NCI-H526 (cell line): ENCODE measurements around the gene HOXA6.
A peak's percentile ranks its signal among the peaks of the same experiment; 100 is the strongest.

Experiments
- DNase-seq, 2 experiments: peaks; one replicate each; lab custom pipeline; 2025; lab: John Stamatoyannopoulos, UW

HOXA6 gene

DNA sequence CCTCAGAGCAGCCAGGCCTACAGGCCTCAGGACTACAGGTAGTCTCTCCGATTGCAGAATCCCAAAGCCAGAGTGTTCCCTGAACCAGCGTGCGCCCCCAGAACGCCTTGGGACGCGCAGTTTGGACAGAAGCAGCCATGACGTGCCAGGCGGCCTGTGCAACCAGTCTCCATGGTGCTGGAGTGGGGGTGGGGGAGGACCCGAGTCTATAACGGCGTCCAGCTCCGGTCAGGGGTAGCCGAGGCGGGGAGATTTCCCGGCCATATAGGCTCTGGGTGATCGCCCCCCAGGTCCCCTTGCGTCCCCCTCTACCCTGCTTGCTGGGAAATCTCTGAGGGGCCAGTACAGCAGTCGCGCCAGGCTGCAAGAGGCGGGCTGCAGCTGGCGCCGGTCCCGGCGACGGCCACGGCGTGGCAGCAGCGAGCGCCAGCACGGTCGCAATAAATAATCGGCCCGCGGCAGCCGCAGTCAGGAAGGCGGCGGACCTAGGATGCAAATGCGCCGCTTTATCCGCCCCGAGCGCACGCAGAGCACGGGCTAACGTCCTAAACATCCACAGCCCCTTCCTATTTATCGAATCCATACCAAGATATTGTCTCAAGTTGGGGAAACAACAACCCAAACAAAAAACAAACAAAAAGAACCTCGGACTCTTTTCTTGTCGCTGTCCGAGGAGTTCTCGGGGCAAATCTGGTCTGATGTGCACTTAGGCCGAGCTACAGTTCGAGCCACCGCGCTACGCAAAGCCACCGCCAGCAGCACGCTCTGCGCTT is 3.2 kb upstream of the HOXA6 start:
- DNase-seq: peak in 1 of 2 experiments; percentile 94

DNA sequence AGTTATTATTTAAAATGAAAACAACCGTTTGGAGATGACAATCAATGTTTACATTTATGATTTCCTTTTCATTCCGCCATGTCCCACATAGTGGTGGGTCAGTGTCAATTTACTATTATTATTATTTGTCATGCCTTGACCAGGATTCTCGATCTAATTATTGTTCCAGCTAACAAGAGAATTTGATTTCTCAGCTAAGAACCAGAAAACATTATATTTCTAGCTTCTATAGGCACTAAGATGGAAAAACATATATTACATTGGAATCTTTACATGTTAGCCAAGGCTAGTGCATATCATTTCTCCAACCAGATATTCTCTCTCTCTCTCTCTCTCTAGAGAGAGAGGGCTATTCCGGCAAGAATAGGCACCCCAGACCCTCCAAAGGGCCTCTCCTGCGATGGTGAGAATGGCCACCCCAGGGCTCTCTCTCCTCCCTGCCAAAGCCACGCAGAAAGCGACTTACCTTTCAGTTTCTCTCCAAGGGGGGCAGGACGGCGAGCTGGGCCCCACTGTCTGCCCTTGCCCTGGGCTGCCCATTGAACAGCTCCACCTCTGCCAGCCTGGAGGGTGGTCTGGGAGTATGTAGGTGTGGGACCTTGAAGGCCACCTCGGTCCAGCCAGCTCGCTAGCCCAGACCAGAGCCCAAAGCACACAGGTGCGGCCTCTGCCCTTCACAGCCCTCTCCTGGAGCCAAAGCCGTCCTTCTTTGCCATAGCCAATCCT is 2.4 kb upstream of the HOXA6 start:
- DNase-seq: peak in 1 of 2 experiments; percentile 63

DNA sequence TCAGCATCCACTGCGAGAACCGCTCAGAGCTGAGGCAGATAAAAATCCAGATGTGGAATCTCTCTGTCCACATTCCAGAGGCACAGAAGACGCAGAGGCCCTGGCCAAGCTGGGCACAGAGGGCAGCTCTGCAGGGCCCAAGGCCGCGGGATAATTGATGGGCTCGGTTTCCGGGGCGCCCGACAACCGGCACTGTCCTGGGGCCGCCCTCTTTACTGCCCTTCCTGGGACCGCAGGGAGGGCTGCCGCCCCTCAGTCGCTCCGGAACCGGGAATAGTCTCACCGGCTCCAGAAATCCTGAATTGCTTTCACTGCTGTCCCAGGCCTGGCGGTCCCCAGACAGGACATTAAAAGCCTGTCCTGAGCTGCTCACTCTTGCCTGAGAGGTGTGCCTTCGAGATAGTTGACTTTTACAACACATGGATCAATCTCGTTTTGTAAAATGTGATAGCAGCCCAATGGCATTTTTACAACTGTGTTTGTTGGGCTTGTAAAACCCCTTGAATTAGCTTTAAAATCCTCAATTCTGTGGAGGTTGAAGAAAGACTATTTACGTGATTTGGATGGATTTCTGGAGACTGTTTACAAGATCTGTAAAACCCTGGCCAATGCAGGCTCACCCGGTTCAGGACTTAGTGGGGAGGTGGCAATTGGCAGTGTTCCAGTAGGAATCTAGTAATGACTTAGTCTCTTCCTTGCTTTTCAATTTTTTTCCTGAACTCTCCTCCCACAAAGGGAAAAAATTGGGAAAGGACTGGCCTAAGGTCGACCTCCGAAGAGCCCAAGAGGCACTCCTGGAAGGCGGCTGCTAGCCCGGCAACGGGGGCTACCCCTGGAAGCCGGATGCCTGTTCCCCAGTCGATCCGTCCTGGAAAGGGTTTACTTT is 1.4 kb upstream of the HOXA6 start:
- DNase-seq: peak in 1 of 2 experiments; percentile 49

DNA sequence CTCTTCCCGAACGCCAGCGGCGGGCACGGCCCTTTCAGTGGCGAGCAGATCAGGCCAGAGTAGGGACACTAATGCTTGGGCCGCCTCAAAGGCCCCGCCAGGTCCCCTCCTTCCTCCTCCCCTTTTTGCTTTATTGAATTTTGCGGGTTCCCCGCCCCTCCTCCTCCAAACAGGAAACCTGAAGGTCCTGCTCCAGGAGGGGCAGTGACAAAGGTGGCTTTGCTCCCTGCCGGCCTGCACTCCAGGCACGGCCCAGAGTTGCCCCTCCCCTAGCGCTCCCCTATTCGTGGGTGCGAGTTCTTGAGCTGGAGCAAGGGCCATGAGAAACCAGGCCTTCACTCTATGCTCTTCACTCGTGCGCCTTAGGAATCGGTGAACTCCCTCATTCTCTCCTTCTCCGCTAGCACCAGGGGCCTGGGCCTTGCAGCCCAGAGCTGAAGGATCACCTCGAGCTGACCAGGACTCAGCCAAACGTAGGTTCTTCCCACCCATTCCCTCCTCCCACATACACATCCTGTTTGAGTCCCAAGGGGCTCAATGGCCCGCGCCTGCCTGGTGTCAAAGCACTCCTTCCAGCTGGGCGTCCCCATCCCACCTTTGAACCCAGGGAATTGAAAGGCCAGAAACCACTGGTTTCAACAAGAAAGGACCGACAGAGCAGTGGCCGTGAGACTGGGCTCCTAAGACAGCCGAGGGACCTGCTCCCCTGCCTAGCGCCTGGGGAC is 619 bp upstream of the HOXA6 start:
- no peak for DNase-seq

DNA sequence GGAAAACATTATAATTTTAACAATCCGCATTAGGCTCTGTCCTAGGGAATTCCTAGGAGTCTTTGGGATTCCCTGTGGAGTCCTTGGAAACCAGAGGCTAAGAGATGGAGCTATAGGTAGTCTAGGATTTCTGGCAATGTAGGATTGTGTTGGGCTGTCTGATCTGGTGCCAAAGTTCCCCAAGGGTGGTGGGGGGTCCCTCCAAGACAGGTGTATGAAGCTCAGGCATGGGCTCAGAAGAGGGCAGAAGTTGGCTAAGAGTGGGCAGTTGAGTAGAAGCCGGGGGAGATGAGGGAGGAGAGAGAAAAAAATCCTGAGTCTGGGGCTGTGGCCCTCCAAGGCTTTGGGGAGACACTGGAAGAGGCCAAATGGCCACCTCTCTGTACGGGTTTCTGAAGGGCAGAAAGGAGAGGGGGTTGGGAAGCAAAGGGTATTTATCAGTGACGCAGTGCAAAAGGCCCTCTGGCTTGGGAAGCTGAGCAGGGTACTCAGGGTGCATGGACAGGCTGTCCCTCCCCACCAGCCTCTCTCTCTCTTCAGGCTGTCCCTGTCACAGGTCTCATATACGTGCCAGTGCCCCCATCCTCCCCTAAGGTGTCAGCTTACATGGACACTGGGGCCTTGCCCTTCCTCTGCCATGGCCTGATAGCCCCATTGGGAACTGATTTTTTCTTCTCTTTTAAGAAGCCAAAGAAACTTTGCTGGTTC is 929 bp downstream of the HOXA6 start:
- DNase-seq: no peak

DNA sequence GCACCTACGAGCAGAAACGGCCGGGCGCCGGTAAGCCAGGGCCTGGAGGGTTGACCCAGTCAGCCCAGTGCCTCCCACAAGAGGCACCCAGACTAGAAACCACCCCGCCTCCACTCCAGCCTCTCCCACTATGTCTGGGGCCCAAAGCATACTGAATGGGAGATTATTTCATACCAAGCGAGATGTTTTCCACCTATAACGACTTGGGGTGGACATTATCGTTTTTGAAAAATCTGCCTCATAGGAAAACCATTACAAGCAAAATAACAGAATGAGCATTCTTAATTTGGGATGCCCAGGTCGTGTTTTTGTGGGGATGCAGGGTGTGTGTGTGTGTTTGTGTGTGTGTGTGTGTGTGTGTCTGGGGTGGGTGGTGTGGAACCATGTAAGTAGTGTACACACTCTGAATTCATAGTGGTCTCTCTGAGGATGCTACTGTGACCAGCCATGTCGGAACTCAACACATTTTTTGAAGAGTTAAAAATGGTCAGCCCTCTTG is 1.6 kb downstream of the HOXA6 start:
- DNase-seq: no peak

DNA sequence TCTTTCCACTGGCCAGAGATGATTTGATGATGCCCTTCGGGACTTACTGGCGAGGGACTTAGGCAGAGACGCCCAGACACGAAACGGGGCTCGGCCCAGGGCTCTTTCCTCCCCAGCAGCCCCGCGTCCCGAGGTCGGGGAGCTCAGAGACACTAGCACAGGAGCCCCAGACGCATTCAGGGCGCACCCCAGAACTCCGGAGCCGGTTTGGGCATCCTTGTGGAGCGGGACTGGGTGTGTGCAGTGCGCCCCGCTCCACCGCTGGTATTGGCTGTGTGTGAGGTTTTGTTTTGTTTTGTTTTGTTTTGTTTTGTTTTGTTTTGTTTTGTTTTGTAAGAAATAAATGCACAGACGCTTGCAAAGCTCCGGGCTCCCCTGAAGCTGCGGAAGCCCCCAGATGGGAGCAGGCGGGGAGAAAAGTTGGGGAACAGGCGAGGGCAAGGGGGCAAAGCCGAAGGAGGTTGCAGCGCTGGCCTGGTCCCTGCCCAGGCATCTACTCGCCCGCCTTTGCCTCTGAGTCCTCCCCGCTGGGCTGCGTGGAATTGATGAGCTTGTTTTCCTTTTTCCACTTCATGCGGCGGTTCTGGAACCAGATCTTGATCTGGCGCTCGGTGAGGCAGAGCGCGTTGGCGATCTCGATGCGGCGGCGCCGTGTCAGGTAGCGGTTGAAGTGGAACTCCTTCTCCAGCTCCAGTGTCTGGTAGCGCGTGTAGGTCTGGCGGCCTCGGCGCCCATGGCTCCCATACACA is 2.2 kb downstream of the HOXA6 start:
- no peak for DNase-seq

DNA sequence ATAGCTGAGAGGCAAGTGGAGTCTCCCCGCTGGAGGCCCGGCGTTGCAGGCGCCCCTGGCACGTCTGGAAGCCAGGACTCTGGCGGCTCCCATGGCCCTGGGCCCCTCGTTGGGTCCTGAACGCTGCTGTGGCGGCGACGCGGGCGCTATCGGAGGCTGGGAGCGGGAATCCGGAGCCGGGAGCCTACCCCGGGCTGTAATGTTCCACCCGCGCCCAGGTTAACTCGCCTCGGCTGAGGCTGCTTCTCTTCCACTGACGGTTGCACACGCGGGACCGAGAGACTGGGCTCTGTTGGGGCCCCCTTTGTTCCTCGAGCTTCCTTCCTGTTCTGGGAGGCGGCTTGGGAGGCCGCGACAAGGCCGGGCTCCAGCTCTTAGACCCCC is 2.8 kb downstream of the HOXA6 start:
- no peak for DNase-seq

DNA sequence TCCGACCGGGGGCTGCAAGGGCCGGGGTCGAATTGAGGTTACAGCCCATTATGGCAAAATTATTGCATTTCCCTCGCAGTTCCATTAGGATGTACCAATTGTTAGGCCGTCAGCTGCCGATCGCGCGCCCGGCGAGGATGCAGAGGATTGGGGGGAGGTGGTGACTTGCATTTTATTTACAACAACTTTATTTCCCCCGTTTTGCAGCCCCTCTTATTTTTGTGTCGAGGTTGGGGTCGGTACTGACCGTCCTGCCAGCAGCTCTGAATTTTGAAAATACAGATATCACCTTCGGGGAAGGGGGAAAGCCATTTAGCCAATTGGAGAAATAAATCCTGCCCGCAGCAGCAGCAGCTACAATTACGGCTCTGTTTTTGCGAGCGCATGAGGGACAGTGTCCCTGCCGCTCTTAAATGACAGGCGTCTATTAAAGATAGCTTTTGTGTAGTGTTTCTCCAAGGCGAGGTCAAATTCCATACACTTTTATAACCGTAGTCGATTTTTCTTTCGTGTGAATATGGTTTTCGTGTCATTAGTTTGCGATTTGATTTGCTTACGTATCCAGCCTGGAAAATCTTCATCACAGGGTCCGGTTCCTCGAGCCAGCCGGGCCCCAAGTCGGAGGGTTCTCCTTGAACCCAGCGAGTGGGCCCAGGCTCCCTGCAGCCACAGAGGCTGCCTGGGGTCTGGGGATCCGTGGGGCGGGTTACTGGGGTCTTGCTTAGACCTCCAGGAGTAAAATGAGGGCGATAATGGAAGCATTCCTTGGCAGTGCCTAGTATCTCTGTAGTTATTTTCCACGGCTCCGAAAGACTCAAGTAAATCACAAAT is 3.4 kb downstream of the HOXA6 start:
- DNase-seq: no peak

DNA sequence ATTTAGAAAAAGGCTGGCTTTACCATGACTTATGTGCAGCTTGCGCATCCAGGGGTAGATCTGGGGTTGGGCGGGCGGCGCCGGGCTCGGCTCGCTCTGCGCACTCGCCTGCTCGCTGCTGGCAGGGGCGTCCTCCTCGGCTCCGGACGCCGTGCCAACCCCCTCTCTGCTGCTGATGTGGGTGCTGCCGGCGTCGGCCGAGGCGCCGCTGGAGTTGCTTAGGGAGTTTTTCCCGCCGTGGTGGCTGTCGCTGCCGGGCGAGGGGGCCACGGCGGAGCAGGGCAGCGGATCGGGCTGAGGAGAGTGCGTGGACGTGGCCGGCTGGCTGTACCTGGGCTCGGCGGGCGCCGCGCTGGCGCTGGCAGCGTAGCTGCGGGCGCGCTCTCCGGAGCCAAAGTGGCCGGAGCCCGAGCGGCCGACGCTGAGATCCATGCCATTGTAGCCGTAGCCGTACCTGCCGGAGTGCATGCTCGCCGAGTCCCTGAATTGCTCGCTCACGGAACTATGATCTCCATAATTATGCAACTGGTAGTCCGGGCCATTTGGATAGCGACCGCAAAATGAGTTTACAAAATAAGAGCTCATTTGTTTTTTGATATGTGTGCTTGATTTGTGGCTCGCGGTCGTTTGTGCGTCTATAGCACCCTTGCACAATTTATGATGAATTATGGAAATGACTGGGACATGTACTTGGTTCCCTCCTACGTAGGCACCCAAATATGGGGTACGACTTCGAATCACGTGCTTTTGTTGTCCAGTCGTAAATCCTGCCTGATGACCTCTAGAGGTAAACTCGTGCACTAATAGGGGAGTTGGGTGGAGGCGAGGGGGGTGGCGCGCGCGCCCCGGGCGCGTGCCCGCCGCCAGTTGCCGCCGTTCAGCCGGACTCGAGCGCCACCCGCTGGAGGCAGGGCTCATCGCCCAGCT is 4.3 kb downstream of the HOXA6 start, which contains the start of gene HOXA5:
Gene HOXA5 (minus strand): TSS at position 659 of the 927 bp plus-strand sequence. CDS start 74 bp downstream, at position 585.
- DNase-seq: peak; percentile 97 to 99

DNA sequence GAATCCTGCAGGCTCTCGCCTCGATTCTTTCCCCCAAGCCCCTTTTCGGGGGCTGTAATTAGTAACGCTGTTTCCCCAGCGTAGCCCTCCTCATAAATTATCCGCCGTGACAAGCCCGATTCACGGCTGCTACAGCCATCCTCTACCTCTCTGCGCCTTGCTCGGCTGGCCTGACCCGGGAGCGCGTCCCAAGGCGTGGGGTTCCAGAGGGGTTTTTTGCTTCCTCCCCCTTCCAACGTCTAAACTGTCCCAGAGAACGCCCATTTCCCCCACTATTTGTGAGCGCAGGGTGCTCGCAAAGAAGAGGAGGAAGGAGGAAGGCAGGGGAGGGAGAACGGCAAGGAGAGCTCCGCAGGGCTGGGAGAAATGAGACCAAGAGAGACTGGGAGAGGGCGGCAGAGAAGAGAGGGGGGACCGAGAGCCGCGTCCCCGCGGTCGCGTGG is 5.0 kb downstream of the HOXA6 start:
- DNase-seq: peak in 1 of 2 experiments; percentile 57

DNA sequence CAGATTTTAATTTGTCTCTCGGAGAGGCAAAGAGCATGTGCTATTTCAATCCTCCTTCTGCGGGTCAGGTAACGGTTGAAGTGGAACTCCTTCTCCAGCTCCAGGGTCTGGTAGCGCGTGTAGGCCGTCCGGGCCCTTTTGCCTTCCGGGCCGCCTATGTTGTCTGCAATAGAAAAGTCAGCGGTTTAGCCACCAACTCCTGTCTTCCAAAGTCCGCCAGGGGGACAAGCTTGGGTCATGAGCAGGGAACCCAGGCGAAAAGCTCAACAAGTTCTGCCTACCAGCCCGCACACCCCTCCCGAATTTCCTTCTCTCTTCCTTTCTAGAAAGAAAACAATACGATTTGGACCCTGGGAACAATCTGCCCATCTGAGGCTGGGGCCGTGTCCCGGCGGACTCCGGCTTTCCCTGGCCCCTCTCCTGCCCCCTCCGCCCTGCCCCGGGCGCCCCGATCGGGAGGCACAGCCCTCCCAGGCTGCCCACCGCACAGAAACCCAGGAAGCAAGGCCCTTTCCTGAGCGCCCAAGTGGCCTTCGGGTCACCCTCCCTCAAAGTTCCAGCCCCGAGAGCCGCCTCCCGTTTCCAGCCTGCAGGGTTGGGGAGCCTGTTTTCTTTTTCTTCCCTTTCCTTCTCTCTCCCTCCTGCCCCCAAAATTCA is 5.5 kb downstream of the HOXA6 start:
- DNase-seq: no peak

DNA sequence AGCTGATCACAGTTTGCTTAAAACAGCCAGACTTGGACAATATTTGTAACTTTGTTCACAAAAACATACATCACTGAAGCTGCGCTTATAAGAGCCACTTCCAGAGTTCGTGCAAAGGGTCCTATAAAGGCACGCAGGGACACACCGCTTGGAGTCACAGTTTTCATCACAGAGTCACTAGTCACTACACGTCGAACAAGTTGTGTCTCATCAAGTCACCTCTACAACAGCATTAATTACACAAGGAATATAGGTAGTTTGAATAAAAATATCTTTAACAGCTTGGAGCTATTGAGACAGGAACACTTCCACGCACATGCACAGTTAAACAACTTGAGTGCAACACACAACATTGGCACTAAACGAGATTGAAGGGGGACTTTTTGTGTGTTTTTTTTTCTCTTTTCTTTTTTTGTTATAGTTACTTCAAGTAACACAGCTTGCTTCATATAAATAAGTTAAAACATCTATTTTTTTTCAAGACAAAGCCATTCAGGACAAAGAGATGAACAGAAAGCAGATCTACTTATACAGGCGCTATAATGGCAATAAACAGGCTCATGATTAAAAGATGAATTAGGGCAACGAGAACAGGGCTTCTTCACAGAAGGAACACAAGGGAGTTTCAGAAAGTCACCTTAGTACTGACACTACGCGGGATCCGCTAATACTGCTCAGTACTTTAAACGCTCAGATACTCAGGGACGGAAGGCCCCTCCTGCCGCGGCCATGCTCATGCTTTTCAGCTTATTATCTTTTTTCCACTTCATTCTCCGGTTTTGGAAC is 6.2 kb downstream of the HOXA6 start:
- DNase-seq: no peak

DNA sequence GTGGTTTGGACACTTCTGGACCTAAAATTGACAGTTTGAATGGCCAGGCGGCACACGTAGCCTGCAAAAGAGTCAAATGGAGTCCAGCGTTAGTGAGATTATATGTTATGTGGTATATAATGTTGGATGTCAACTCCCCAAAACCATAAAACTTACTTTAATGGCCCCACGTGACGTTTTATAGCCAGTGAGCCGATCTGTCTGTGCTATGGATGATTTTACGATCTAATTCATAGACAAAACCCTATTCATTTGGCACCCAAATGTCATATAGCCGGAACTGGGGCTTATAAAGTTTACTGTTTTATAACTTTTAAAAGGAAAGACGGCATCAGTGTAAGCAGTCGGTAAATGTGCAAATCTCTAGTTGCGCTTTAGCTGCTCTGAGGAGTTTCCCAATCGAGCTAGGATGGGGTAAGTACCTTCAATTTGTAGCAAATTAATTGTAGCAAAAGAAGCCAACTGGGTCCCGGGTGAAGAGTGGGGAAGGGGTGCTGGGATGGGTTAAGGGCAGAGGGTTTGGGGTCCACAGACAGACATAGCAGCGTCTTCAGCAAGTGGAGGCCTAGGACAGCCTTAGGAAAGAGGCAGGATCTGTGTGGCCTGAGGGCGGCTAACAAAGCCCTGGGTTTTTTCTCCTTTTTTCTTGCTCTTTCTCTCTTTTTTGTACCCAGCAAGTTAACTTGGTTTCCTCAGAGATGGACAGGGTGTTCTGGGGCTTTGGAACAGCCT is 7.3 kb downstream of the HOXA6 start:
- DNase-seq: no peak

DNA sequence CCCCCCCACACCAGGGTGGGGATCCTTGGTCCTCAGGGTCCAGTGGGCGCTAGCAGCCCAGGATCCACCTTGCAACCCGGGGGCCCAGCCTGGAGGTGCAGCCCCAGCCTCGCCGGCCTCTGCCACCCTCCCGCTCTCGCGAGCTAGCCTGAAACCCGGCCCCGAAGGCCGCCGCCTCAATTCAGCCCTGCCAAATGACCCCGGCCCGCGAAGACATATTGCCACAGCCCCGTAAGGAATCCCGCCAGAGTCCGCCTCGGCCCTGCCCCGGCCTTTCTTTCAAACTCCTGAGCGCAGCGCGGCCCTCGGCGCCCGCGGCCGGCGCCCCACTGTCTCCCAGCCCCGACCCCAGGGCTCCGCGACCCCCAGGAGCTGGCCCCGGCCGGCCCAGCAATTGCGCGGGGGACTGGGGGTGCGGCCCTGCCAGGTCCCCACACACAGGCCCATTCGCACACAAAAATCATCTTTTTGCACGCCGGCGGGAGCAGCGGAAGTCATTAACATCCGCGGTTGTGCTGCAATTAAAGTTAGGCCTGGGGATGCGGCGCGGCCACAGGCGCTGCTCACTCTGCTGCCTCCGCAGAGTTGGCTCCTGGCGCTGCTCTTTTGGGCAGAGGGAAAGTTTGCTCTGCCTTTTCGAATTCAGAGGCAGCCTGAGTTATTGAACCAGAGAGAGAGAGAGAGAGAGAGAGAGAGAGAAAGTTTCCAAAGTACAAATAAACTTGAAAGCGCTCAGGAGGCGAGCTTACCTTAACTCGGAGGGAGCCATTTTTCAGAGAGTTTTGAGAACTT is 8.0 kb downstream of the HOXA6 start:
- DNase-seq: no peak
